ENCODE data around the gene KIF26B. TPM values are rescaled to one million over a fixed set of nuclear protein-coding genes. Genes with fewer than 3 reads are reported as not detected.

KIF26B gene
- total RNA-seq, 1 experiment from 2014 or later: 1.2 TPM

DNA sequence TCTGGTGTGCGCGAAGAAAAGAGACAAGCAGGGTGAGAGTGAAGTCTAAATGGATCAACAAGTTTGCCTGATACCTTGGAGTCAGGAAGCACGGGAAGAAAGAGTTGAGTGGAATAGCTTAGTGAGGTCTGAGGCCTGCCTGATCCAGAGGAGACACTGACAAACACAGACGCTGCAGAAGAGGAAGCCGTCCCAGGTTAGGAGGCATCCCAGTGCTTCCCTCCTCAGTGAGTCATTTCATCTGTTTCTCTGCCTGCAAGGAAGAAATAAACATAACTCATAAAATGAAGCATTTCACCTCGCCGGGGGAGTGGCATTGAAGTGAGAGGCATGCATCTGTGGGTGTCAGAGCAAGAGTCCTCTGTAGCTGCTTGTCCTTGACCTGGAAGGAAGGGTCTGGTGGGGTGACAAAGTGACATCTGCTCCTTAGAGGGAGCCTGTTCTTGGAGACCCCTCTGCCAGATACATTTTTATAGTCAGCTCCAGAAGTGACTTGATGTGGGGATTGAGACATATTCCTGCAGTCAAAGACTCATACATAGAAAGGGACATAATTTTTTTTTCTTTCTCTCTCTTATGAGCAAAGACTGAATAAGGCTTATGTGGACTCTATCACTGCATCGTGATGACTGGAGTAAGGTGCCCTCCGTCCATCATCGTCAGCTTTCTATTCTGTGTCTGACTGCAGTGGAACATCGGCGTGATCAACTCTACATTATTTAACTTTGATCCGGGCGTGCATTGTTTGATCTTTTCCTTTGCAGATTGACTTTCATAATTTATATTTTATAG lies 256.7 kb downstream of the KIF26B start:
- ATAC-seq: no peak
- Mint-ChIP-seq H3K4me1 (no peaks in the 10 kb centered on the region), H3K4me3 (no peak overlapping the region), H3K9me3 (no peaks in the 10 kb centered on the region), H3K27ac (no peak overlapping the region), H3K27me3 (ENCODE audit: low read depth) (no peaks in the 10 kb centered on the region), H3K36me3 (no peaks in the 10 kb centered on the region)
- no peak for DNase-seq (ENCODE audit: low spot score)
- ChIA-PET CTCF (no interaction called here), POLR2A (no interaction called here)
- no peak for TF ChIP-seq ETV6 (CRISPR knock-in tag; IDR thresholded peaks at IDR 0.05)
- no peak for TF ChIP-seq HMGXB4 (CRISPR knock-in tag; IDR thresholded peaks at IDR 0.05)
- TF ChIP-seq SMAD4 (CRISPR knock-in tag; IDR thresholded peaks at IDR 0.05): no peak
- no peak for TF ChIP-seq KAT7 (CRISPR knock-in tag; IDR thresholded peaks at IDR 0.05; ENCODE audit: borderline replicate concordance)
- TF ChIP-seq AR (CRISPR knock-in tag; IDR thresholded peaks at IDR 0.05): no peak
- no peak for TF ChIP-seq JUN (CRISPR knock-in tag; IDR thresholded peaks at IDR 0.05)
- no peak for TF ChIP-seq IRF2 (CRISPR knock-in tag; IDR thresholded peaks at IDR 0.05; ENCODE audit: borderline replicate concordance, low read depth)
- TF ChIP-seq, protein P1, sequence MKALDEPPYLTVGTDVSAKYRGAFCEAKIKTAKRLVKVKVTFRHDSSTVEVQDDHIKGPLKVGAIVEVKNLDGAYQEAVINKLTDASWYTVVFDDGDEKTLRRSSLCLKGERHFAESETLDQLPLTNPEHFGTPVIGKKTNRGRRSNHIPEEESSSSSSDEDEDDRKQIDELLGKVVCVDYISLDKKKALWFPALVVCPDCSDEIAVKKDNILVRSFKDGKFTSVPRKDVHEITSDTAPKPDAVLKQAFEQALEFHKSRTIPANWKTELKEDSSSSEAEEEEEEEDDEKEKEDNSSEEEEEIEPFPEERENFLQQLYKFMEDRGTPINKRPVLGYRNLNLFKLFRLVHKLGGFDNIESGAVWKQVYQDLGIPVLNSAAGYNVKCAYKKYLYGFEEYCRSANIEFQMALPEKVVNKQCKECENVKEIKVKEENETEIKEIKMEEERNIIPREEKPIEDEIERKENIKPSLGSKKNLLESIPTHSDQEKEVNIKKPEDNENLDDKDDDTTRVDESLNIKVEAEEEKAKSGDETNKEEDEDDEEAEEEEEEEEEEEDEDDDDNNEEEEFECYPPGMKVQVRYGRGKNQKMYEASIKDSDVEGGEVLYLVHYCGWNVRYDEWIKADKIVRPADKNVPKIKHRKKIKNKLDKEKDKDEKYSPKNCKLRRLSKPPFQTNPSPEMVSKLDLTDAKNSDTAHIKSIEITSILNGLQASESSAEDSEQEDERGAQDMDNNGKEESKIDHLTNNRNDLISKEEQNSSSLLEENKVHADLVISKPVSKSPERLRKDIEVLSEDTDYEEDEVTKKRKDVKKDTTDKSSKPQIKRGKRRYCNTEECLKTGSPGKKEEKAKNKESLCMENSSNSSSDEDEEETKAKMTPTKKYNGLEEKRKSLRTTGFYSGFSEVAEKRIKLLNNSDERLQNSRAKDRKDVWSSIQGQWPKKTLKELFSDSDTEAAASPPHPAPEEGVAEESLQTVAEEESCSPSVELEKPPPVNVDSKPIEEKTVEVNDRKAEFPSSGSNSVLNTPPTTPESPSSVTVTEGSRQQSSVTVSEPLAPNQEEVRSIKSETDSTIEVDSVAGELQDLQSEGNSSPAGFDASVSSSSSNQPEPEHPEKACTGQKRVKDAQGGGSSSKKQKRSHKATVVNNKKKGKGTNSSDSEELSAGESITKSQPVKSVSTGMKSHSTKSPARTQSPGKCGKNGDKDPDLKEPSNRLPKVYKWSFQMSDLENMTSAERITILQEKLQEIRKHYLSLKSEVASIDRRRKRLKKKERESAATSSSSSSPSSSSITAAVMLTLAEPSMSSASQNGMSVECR (CRISPR knock-in tag; IDR thresholded peaks at IDR 0.05; ENCODE audit: borderline replicate concordance): no peak

DNA sequence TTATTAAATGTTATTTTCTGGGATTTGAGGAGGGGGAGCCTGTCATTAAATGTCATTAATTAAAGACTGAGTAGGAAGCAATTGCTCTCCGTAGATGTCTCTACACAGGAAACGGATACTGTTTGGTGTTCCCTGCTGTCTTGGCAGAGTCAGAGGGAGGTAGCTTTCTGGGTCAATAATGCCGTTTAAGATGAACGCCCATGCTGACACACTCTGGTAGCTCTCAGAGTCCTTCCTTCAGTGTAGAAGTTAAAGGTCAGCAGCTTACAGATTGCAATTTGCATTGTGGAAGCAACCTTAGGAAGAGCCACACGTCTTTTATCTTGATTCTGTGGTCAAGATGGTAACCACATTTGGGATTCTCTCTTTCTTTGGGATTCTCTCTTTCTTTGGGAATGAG lies 257.5 kb downstream of the KIF26B start:
- POLR2A ChIA-PET: no interaction called here
- CTCF ChIA-PET: no interaction called here
- Mint-ChIP-seq H3K27me3 (ENCODE audit: low read depth) (no peaks in the 10 kb centered on the region), H3K27ac (no peak overlapping the region), H3K4me1 (no peaks in the 10 kb centered on the region), H3K36me3 (no peaks in the 10 kb centered on the region), H3K4me3 (no peak overlapping the region), H3K9me3 (no peaks in the 10 kb centered on the region)
- ATAC-seq (no peak), DNase-seq (ENCODE audit: low spot score) (no peak)
- TF ChIP-seq SMAD4 (CRISPR knock-in tag; IDR thresholded peaks at IDR 0.05) (no peak), OVOL2 (CRISPR knock-in tag; IDR thresholded peaks at IDR 0.05; ENCODE audit: borderline replicate concordance) (no peak), ZSCAN18 (CRISPR knock-in tag; IDR thresholded peaks at IDR 0.05) (no peak)
- TF ChIP-seq, protein P2, sequence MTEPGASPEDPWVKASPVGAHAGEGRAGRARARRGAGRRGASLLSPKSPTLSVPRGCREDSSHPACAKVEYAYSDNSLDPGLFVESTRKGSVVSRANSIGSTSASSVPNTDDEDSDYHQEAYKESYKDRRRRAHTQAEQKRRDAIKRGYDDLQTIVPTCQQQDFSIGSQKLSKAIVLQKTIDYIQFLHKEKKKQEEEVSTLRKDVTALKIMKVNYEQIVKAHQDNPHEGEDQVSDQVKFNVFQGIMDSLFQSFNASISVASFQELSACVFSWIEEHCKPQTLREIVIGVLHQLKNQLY (CRISPR knock-in tag; IDR thresholded peaks at IDR 0.05): no peak
- TF ChIP-seq, protein P3, sequence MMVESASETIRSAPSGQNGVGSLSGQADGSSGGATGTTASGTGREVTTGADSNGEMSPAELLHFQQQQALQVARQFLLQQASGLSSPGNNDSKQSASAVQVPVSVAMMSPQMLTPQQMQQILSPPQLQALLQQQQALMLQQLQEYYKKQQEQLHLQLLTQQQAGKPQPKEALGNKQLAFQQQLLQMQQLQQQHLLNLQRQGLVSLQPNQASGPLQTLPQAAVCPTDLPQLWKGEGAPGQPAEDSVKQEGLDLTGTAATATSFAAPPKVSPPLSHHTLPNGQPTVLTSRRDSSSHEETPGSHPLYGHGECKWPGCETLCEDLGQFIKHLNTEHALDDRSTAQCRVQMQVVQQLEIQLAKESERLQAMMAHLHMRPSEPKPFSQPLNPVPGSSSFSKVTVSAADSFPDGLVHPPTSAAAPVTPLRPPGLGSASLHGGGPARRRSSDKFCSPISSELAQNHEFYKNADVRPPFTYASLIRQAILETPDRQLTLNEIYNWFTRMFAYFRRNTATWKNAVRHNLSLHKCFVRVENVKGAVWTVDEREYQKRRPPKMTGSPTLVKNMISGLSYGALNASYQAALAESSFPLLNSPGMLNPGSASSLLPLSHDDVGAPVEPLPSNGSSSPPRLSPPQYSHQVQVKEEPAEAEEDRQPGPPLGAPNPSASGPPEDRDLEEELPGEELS (CRISPR knock-in tag; IDR thresholded peaks at IDR 0.05): no peak
